Vagina (tissue), 2 donors: ENCODE measurements around the gene TRIM34.

Experiments
- CTCF ChIP-seq, 3 experiments: fragments of 450-650 bp in 2 of 3; fragments of 200-600 bp in 1 of 3; sonication (generic) in 1 of 3; IDR thresholded peaks; one replicate each; pipeline ENCODE4 v1.5.1; 2017 to 2019; ENCODE audit warnings: antibody characterized with exemption in 3 of 3, mild to moderate bottlenecking in 2 of 3, moderate library complexity in 2 of 3
- POLR2A ChIP-seq, 2 donors: fragments of 450-650 bp; IDR thresholded peaks; one replicate each; pipeline ENCODE4 v1.6.1; 2017; ENCODE audit warnings: antibody characterized with exemption in 2 of 2, mild to moderate bottlenecking in 2 of 2, moderate library complexity in 2 of 2

GRCh38 chr11:5655474-5655873, 30.7 kb downstream of the TRIM34 start:
- TF ChIP-seq CTCF (IDR thresholded peaks at IDR 0.05) (no peak), POLR2A (IDR thresholded peaks at IDR 0.05) (no peak)
